Measurements from ENCODE around the gene HMX3. TPM values are rescaled to one million over a fixed set of nuclear protein-coding genes. Genes with fewer than 3 reads are reported as not detected.

The HMX3 gene
- total RNA-seq, 1 donor from 2014 or later: not detected

DNA sequence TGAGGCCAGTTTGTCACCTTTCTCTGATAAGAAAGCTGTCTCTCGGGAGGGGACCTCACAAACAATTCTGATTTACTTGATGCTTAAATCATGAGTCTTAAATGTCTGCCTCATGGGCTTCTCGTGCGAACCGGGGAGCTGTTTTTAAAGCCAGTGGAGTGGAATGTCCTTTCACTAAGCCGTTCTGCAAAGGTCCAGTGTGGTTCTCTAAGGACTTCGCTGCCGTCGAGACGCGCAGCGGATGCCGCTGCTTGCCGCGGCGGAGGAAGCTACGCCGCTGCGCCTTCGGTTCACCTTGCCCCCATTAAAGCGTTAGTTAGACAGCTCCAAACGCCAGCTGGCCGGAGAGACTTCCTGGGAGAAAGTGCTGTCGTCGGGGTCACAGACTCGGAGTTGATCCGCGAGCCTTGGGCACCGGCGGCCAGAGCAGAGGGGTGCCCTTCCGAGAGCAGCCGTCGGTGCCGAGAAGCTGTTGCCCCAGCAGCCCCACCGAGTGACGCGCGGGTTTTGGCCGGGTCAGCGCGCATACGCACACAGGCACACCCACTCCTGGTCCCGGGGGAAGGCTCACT lies 1.3 kb upstream of the HMX3 start:
- H2AFZ ChIP-seq (ENCODE audit: low read depth, low read length): peak overlapping the region; percentile 34
- no peak overlapping the region for H3K27ac ChIP-seq (ENCODE audit: low read depth, low read length)
- peaks cover 24% of the 10 kb centered on the region for H3K9me3 Mint-ChIP-seq (ENCODE audit: unreplicated experiment)
- no peaks in the 10 kb centered on the region for H3K79me2 ChIP-seq (ENCODE audit: insufficient read depth, low read length)
- H3K4me3 Mint-ChIP-seq (ENCODE audit: unreplicated experiment): peak overlapping the region; percentile 27
- peaks cover 91% of the 10 kb centered on the region for H3K27me3 ChIP-seq (ENCODE audit: insufficient read depth, low read length)
- FAIRE-seq (no peak), DNase-seq (ENCODE audit: low read depth) (no peak)
- H3K4me1 ChIP-seq (ENCODE audit: insufficient read depth, low read length): no peaks in the 10 kb centered on the region
- no peak overlapping the region for H3K9ac ChIP-seq (ENCODE audit: low read length)
- H3K27me3 Mint-ChIP-seq (ENCODE audit: low read depth, unreplicated experiment): peaks cover 77% of the 10 kb centered on the region
- H3K36me3 Mint-ChIP-seq (ENCODE audit: low read depth, unreplicated experiment): peaks cover 5% of the 10 kb centered on the region
- H3K4me1 Mint-ChIP-seq (ENCODE audit: low read depth, unreplicated experiment): peaks cover 7% of the 10 kb centered on the region
- H3K36me3 ChIP-seq (ENCODE audit: insufficient read depth, low read length): no peaks in the 10 kb centered on the region
- H3K4me2 ChIP-seq (ENCODE audit: low read length): peak overlapping the region; percentile 8
- TF ChIP-seq, protein P1, sequence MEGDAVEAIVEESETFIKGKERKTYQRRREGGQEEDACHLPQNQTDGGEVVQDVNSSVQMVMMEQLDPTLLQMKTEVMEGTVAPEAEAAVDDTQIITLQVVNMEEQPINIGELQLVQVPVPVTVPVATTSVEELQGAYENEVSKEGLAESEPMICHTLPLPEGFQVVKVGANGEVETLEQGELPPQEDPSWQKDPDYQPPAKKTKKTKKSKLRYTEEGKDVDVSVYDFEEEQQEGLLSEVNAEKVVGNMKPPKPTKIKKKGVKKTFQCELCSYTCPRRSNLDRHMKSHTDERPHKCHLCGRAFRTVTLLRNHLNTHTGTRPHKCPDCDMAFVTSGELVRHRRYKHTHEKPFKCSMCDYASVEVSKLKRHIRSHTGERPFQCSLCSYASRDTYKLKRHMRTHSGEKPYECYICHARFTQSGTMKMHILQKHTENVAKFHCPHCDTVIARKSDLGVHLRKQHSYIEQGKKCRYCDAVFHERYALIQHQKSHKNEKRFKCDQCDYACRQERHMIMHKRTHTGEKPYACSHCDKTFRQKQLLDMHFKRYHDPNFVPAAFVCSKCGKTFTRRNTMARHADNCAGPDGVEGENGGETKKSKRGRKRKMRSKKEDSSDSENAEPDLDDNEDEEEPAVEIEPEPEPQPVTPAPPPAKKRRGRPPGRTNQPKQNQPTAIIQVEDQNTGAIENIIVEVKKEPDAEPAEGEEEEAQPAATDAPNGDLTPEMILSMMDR (IDR thresholded peaks at IDR 0.05; ENCODE audit: insufficient read depth, low read depth, low read length): no peak
- TF ChIP-seq EZH2 (IDR thresholded peaks at IDR 0.05; ENCODE audit: insufficient read depth, low read length): peak; percentile 80
- H4K20me1 ChIP-seq (ENCODE audit: insufficient read depth, low read length): peaks cover 13% of the 10 kb centered on the region
- H3K9me3 ChIP-seq (ENCODE audit: insufficient read depth, low read depth, low read length): no peaks in the 10 kb centered on the region
- no peak overlapping the region for H3K4me3 ChIP-seq (ENCODE audit: insufficient read depth, low read depth, low read length)
- H3K27ac Mint-ChIP-seq (ENCODE audit: unreplicated experiment): peak overlapping the region; percentile 47

- no peak overlapping the region for H3K4me3 ChIP-seq (ENCODE audit: insufficient read depth, low read depth, low read length)
- no peak overlapping the region for H3K9ac ChIP-seq (ENCODE audit: low read length)
- Mint-ChIP-seq H3K4me1 (ENCODE audit: low read depth, unreplicated experiment) (peaks cover 7% of the 10 kb centered on the region), H3K27me3 (ENCODE audit: low read depth, unreplicated experiment) (peaks cover 77% of the 10 kb centered on the region), H3K9me3 (ENCODE audit: unreplicated experiment) (peaks cover 22% of the 10 kb centered on the region), H3K36me3 (ENCODE audit: low read depth, unreplicated experiment) (peaks cover 6% of the 10 kb centered on the region), H3K4me3 (ENCODE audit: unreplicated experiment) (no peak overlapping the region), H3K27ac (ENCODE audit: unreplicated experiment) (no peak overlapping the region)
- peaks cover 92% of the 10 kb centered on the region for H3K27me3 ChIP-seq (ENCODE audit: insufficient read depth, low read length)
- H4K20me1 ChIP-seq (ENCODE audit: insufficient read depth, low read length): peaks cover 19% of the 10 kb centered on the region
- FAIRE-seq: no peak
- peak; percentile 47 for TF ChIP-seq EZH2 (IDR thresholded peaks at IDR 0.05; ENCODE audit: insufficient read depth, low read length)
- TF ChIP-seq, protein P1 (IDR thresholded peaks at IDR 0.05; ENCODE audit: insufficient read depth, low read depth, low read length): no peak
- peak overlapping the region; percentile 62 for H3K4me2 ChIP-seq (ENCODE audit: low read length)
- no peaks in the 10 kb centered on the region for H3K79me2 ChIP-seq (ENCODE audit: insufficient read depth, low read length)
- no peaks in the 10 kb centered on the region for H3K36me3 ChIP-seq (ENCODE audit: insufficient read depth, low read length)
- no peak overlapping the region for H2AFZ ChIP-seq (ENCODE audit: low read depth, low read length)
- no peak overlapping the region for H3K27ac ChIP-seq (ENCODE audit: low read depth, low read length)
- H3K9me3 ChIP-seq (ENCODE audit: insufficient read depth, low read depth, low read length): peaks cover 3% of the 10 kb centered on the region
- no peaks in the 10 kb centered on the region for H3K4me1 ChIP-seq (ENCODE audit: insufficient read depth, low read length)
- DNase-seq (ENCODE audit: low read depth): no peak
Observed at GRCh38 chr10:123134915-123135414, 805 bp upstream of the HMX3 start.

DNA sequence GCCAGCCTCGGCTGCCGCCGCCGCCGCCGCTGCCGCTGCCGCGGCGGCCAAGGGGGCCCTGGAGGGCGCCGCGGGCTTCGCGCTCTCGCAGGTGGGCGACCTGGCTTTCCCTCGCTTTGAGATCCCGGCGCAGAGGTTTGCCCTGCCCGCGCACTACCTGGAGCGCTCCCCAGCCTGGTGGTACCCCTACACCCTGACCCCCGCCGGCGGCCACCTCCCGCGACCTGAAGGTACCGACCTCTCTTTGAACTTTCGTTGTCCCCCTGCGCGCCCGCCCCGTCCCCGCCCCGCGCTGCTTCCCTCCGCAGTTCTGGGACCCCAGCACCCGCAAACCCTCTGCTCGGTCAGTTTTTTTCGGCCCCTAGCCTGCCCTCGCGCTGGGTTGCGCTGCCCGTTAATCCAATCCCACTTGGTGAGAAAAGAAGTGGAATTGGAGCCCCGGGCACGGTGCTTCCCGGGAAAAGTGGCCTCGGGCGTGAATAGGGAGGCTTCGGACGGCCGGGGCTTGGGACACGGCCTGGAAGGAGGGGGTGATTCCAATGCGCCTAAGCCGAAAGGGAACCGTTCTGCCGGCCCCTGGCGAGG lies 543 bp downstream of the HMX3 start:
- H2AFZ ChIP-seq (ENCODE audit: low read depth, low read length): no peak overlapping the region
- TF ChIP-seq EZH2 (IDR thresholded peaks at IDR 0.05; ENCODE audit: insufficient read depth, low read length): peak; percentile 79
- TF ChIP-seq, protein P1 (IDR thresholded peaks at IDR 0.05; ENCODE audit: insufficient read depth, low read depth, low read length): no peak
- Mint-ChIP-seq H3K36me3 (ENCODE audit: low read depth, unreplicated experiment) (peaks cover 6% of the 10 kb centered on the region), H3K9me3 (ENCODE audit: unreplicated experiment) (peaks cover 24% of the 10 kb centered on the region), H3K4me1 (ENCODE audit: low read depth, unreplicated experiment) (peaks cover 7% of the 10 kb centered on the region), H3K4me3 (ENCODE audit: unreplicated experiment) (no peak overlapping the region), H3K27me3 (ENCODE audit: low read depth, unreplicated experiment) (peaks cover 78% of the 10 kb centered on the region), H3K27ac (ENCODE audit: unreplicated experiment) (no peak overlapping the region)
- peaks cover 4% of the 10 kb centered on the region for H3K9me3 ChIP-seq (ENCODE audit: insufficient read depth, low read depth, low read length)
- no peak overlapping the region for H3K27ac ChIP-seq (ENCODE audit: low read depth, low read length)
- H3K36me3 ChIP-seq (ENCODE audit: insufficient read depth, low read length): no peaks in the 10 kb centered on the region
- H4K20me1 ChIP-seq (ENCODE audit: insufficient read depth, low read length): peaks cover 26% of the 10 kb centered on the region
- no peak overlapping the region for H3K9ac ChIP-seq (ENCODE audit: low read length)
- H3K4me1 ChIP-seq (ENCODE audit: insufficient read depth, low read length): no peaks in the 10 kb centered on the region
- DNase-seq (ENCODE audit: low read depth) (no peak), FAIRE-seq (no peak)
- no peaks in the 10 kb centered on the region for H3K79me2 ChIP-seq (ENCODE audit: insufficient read depth, low read length)
- no peak overlapping the region for H3K4me2 ChIP-seq (ENCODE audit: low read length)
- no peak overlapping the region for H3K4me3 ChIP-seq (ENCODE audit: insufficient read depth, low read depth, low read length)
- H3K27me3 ChIP-seq (ENCODE audit: insufficient read depth, low read length): peaks cover 92% of the 10 kb centered on the region
